Stimulated activated CD8-positive, alpha-beta memory T cell treated with anti-CD3 and anti-CD28 coated beads, Interleukin-7, amount 100 ng/mL, for 24 hours (primary cell): ENCODE results near the gene CRTC3.

Source experiments
- DNase-seq: peaks from one replicate; pipeline ENCODE4 v3.0.0-alpha.2; 2020; ENCODE audit warnings: low read depth

The CRTC3 gene

DNA sequence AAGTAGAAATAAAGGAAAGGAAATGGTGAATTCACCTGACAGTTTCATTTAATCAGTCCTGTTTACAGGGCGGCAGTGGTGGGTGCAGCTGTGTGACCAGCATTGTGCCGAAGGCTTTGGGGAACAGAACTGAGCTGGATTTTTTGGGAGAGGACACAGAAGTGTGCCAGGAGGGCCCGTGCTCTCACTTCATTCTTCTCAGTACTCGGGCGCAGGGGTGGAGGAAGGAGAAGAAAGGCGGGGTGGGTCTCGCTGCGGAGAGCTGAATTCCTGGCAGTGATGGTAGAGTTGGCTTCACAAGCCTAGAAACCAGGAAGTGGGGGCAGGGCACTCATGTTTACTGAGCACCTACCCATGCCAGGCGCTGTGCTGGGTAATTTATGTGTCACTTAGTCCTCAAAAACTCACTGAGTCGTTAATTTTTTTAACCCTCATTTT lies 64.6 kb downstream of the CRTC3 start:
- peak; percentile 48 for DNase-seq

DNA sequence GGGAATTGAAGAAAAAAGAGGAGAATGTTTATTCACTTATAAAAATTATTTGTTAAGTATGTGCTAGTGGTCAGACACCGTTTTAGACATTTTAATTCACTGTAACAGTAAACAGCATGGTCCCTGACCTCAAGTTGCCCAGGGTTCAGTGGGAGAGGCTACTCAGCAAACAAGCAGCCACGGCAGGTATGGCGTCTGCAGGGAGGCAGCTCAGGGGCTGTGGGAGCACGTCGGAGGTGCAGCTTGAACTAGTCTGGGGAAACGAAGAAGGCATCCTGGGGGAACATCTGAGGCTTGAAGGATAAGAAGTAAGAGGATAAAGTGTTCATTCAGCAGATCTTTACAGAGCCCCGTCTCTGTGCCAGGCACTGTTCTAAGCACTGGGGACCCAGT lies 66.0 kb downstream of the CRTC3 start:
- no peak for DNase-seq

DNA sequence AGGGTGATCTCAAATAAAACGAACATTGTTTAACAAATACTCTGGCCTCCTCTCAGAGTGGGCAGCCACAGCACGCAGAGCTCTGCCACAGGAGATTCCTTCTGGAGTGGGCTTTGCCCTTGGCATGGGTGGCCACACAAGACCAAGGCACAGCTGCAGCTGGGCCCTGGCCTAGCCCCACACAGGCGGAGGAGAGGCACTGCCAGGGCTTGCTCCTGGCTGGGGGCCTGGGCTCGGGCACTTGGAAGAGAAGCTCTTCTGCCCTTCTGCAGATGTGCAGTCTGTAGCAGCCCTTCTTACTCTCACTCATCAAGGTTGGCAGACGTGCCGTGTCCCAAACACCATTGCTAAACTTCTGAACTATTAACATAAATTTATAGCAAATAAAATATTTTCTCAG lies 67.2 kb downstream of the CRTC3 start:
- no peak for DNase-seq

DNA sequence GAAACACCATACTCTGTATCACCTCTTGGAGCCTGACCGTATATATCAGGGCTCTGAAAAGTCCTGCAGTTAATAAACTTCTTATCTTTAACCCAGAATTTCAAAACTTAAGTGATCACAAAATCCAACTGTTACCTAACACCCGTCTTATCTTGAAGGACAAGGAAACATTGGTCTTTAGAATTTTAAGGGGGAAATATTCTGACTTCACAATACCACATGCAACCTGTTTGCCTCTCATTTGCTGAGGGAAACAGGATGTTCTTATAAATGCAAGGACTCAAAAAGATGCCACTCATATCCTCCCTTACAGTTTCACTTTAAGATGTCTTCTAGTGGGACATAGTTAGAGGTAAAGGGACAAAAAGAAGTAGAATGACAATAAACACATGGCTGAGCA lies 67.9 kb downstream of the CRTC3 start:
- DNase-seq: no peak

DNA sequence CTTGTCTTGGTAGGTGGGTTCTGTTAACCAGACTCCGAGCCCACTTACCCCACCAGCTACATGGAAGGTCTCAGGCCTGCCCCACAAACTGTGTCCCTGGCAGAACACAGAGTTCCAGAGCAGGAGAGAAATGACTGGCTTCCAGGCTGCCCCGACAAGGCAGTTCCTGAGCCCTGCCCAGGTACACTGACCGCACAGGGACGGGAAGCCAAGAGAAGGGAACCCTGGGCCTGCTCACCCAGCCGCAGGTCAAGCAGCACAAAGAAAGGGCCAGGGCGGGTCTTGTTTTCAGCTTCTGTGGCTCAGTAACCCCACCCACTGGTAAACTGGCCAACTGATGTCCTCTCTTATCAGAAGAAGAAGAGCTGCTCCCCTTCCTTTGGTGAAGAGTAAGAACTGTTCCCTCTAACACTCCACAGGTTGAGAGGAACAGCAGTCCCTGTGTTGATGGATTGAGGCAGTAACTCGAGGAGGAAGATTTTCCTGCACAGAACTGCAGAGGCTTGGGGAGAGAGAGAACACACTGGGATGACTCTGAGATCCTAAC lies 68.4 kb downstream of the CRTC3 start:
- DNase-seq: no peak

DNA sequence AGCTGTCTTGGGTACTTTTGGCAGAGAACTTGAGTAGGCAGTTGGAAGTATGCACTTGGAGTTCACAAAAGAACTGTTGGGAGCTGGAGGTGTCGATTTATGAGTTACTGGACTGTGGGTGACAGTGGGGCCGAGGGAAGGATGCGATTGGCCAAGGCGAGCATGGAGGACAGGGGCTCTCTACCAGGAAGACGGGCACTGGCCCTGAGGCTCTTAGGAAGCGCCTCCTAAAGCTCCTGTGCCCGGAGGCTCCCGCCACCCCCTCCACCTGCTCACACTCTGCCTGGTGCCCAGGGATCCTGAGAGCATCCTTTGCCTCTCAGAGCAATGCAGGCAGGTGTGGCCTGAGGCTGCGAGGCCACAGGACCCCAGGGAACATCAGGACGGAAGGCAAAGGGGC lies 69.0 kb downstream of the CRTC3 start:
- DNase-seq: no peak

DNA sequence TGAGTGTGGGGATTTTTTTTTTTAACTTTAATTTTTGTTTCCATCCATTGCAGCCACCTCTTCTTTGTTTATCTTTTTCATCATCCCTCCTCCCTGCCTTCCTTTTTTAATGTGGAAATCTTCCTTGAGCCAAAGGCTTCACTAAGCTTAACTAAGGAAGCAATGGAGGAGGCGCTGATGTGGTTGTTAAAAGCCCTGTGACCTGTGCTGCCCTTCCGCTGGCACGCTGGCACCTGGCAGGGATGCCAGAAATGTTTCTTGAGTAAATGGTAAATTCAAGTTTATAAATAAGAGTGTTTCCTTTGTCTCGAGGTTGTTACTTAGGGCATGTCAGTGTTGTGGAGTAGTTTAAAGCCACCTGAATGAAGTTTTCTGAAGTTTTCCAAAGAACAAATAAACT lies 69.4 kb downstream of the CRTC3 start:
- DNase-seq: no peak

DNA sequence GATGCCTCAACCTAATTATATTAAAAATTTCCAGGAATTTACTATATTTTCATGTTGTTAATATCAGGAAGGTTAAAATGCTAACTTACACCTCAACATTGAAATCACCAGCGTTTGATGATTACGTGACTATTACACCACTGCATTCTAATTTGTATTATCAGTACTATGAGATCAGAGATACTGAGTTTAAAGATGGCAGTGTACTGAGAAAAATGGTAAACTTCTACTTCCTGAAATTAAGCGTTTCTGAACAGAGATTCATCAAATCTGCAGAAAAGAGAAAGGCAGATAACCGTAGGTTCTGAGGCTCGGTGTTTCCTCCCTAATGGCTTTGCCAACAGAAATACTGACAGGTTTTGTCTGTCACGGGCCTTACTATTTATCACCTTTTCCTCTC lies 69.9 kb downstream of the CRTC3 start:
- DNase-seq: no peak

DNA sequence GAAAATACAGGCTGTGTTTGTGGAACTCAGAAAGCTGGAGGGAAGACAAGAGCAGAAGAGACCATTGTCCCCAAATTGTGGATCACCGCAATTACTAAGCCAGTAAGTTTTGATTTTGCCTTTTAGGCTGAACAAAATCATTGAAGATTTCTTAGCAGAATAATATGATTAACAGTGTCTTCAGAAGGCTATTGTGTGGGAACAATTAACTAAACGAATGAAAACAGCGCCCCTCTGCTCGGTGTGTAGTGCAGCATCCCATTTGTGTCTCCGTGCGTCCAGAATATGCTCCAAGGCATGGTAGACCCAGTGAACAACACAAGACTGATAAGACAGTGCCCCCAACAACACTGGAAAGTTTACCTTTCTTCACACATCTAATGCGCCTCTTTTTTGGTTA lies 71.2 kb downstream of the CRTC3 start:
- no peak for DNase-seq

DNA sequence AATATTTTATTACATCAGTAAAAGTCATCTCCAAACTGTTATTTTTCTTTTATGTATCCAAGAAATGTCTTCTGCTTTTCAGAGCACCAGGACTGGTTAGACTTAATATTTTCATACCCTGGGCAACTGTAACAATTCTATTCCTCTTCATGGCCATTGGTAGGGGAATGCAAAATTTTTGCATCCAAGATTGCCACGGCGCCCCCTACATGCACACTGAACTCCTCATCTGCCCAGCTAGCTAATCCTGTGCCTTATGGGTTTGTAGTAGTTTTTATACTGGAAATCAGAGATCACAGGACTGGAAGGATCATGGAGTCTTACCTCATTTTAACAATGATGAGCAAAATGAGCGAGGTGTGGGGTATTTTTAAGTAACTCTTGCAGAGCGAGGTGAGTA lies 74.2 kb downstream of the CRTC3 start:
- peak; percentile 21 for DNase-seq

DNA sequence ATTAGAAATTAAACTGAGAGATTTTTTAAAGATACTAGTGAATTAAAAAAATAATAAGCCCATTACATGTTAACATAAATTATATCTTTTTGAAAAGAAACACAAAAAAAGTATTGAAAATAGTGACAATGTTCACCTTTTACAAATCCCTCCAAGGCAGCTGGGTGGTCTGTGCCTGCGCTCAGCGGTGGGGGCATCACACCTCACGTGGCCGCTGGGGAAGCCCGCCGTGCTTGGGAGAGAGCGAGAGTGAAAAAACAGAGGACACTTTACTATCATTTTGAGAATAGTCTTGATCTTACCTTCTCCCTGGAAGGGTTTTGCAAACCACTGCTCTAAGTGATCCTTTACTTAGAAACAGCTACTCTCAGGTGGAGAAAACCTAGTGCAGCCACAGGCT lies 76.9 kb downstream of the CRTC3 start:
- no peak for DNase-seq

DNA sequence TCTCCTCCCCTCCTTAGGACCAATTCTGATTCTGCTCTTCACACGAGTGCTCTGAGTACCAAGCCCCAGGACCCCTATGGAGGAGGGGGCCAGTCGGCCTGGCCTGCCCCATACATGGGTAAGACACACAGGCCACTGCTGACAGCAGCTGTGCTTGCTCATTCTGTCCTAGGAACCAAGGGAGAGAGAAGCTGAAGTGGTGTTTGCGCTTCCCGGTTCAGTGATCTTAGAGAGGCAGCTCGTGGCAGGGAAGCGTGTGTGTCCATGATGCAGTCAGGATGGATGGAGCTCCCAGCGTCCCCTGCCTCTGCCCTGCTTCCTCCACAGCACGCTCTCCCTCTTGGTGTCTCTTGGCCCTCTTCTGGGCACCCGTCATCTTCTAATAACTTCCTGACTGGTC lies 77.6 kb downstream of the CRTC3 start:
- DNase-seq: no peak

DNA sequence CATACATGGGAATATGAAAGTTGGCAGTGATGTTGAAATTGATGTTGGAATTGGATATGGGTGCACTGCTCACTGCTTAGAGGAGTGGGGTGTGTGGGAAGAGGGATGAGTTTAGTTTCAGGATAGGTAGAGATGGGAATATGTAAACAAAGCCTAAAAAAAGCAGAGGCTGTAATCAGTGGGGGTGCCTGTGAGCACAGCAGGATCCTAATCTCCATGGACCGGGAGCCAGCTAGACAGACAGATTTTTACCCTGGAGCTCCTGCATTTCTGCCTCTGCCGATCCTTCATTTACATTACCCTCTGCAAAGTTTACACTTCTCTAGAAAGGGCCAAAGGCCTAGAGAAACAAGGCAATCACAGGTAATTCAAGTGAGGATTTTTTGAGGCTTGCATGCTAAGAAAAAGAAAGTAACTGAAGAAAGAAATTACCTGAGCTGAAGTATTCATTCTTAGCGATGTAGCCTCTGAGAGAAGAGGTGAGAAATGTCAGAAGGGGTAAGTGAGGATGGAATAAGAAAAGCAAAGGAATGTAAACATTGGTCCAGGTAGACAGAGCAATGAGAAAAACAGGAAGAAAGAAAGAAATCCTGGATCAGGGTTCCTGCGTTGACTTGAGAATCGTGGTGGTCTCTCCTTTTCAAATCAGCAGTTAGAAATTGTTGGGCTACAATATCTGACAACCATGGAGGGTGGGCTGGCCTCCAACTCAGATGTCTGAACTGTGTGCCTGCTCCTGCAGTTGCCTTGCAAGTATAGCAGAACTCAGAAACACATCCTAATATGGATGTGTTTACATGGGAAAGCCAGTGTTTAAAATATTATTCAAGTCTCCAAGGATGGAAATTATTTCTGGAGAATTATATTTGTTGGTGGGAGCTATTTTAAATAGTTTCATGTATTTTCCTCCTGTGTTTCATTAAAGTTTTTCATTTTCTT lies 79.8 kb downstream of the CRTC3 start:
- no peak for DNase-seq

DNA sequence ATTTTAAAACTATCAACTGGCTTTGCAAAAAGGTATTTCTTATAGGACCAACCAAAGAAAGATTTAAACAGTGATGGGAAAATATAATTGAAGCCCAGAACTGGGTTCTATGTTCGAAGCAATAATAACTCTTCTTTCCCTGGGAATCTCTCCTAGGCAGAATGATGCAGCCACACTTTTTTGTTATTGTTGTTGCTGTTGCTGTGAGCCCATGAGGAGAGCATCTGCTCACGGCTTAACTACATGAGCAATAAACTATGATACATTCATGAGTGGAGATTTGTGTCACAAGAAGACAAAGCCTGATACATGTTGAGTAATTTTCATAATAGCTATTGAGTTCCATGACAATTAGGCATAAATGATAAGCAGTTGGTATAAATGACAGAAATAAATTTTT lies 80.5 kb downstream of the CRTC3 start:
- no peak for DNase-seq

DNA sequence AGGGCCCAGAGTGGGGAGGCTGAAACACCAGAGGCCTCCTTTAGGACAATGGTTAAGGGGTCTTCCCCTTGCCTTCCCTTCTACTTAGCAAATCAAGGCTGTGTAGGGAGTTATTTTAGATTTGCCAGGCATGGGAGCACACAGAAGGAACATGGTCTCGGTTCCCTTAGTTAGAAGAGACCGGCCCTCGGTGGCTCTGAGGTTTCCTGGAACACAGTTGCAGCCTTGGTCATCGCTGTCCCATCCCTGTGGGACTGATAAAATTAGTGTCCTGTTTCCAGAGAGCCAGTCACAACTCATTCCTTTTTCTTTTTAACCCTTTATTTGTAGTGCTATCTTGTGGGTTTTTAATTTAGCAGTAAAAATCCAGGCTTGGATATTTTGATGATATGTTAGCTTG lies 81.4 kb downstream of the CRTC3 start:
- no peak for DNase-seq

DNA sequence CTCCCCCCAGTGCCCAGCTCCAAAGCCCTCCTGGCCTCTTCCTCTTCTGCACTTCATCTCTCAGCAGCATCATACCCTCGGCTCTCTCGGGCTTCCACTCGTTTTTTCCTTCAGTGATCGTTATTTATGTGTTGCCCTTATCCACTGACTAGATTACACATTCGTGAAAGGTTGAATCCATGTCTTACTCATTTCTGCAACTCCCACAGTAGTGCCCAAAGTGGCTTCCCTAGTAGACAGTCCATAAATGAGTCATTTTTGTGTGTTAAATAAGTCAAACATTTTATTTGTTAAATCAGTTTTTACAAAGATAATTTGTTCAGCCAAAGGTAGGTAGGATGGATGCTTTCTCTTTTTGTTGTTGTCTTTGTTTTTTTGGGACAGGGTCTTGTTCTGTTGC lies 87.4 kb downstream of the CRTC3 start:
- DNase-seq: no peak

DNA sequence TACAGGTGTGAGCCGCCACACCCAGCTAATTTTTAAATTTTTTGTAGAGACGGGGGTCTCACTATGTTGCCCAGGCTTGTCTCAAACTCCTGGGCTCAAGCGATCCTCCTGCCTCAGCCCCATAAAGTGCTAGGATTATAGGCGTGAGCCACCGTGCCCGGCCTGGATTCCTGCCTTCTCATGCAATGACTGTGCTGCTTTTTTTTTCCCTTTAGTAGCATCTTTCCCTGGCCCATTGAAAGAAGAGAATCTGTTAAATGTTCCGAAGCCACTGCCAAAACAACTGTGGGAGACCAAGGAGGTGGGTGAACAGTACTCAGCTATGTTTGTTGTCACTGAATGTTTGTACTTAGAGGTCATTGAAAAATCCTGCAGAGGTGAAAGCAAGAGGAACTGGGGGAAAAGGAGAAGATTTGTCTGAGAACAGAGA lies 88.0 kb downstream of the CRTC3 start:
- DNase-seq: no peak

DNA sequence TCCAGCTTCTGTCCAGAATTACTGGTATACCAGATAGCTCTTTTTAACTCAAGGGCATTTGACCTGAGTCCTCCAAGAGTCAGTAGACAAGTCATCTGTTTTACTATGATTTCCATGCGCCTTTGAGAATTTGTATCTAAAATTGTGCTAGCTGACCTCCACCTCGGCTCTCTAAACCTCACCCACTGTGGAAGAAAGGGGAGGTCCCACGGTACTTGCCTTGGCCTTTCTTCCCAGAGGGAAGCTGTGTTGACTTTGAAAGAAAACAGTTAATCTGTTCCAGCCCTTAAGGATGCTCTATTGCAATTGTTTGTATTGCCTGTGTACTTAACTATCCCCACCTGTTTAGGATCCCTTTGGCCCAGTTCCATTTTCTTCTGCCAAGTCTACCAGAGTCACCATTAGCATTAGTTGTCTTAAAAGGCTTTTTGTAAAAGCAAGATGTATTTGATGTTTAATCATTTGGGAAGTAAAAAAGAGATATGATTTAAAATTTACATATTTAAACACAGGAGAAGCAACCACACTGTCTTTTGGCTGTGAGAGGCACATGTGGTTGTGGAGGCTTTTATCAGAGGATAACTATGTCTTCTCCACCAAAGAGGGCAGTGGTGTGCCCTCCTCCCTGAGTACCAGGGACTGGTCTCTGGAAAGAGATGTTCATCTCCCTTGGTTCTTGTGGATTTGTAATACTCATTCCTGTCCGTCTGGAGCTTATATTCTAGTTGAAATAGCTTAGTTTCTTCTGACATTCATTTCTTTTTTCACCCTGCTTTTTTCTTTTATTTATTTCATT lies 88.8 kb downstream of the CRTC3 start:
- DNase-seq: no peak

DNA sequence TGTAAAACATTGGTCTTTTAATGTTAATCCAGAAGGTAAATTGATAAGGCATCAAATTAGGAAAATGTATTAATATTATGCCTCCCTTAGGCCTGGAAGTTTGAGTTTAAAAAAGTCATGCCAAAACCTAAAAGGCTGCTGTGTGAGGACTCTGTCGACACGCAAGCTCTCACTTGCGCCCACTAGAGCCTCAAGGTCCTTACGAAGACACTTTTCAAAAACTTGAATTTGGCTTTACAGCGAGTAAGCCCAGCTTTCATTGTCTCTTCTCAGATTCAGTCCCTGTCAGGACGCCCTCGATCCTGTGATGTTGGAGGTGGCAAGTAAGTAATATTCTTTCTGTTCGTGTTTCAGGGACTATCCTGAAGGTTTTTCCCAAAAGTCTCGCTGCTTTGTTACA lies 89.7 kb downstream of the CRTC3 start:
- DNase-seq: no peak

DNA sequence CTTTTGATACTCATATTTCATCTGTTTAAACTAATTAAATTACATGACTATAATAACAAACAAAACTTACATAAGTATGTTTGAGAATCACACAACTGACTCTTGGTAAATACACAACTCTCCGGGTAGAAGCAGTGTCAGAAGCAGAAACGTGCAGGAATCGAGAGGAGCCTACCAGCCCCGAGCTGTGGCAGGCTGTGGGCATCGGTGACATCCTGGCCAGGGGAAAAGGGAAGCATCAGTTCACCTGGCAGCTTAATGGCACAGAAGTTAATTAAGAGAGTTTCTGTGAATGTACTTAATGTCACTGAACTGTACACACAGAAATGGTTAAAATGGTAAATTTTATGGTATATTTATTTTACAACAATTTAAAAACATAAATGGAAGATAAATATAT lies 90.2 kb downstream of the CRTC3 start:
- no peak for DNase-seq

DNA sequence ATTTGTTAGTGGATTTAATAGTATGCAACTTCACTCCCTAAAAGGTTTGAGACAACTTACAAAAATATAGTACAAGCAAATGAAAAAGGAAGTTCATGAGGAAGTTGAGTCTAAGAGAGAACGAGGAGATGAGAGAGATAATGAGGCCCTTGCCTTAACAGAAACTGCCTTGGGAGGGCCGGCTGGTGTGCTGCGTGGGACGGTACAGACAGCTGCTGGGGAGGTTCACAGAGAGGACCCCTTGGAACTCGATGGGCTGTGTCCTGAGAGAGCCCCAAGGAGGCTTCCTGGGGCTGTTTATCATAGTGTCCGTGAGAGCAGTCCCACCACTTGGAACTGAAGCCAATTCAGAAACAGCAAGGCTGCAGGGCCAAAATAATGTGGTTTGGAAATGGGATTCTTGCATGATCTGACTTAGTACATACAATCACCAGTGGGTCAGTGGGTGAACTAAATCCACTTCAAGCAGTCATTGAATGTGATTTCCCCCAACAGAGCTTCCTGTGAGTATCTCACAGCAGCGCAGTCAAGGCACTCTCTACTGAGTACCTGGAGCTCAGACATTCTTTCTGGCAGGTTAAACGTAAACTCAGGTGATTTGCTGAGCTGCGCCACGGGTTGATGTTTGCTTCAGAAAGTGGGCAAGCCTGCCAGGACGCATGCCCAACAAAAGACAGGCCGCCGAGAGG lies 90.8 kb downstream of the CRTC3 start:
- no peak for DNase-seq

DNA sequence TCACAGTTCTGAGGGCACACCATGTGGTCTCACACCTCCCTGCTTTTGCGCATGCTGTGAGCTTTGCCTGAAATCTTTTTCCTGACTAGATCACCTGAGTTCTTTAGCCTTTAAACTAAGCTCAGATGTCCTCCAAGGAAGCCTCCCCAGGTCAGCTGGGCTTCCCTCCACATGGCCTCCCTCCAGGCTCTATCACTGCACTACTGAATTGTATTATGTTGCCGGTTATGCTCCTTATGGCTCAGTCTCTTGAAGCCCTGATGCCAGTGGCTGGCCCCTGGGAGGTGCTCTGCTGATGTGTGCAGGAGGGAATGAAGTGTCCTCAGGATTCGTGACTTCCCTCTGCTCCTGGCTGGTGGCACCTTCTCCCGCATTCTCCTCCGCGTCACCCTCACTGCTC lies 94.1 kb downstream of the CRTC3 start:
- DNase-seq: no peak
